Endothelial cell of umbilical vein (primary cell): ENCODE results near the gene BNC2. TPM values are rescaled to one million over a fixed set of nuclear protein-coding genes. Genes with fewer than 3 reads are reported as not detected.

ENCODE experiments used
- BruUV-seq: library from RNA; stranded (reverse); fragments of 400-500 nt; replicated peaks from 2 replicates; lab custom pipeline; 2021; lab: Mats Ljungman, UMichigan
- CTCF ChIA-PET: fragments of 300-600, 350-600 bp; sonication (Branson Sonifier 250); formaldehyde crosslinking; loops from one replicate; lab custom pipeline; 2021; ENCODE audit warnings: antibody characterized with exemption, inconsistent platforms; lab: Charles Lee
- POLR2A ChIA-PET: fragments of 300-600, 350-600 bp; sonication (Branson Sonifier 250); formaldehyde crosslinking; loops from one replicate; lab custom pipeline; 2021; ENCODE audit warnings: antibody characterized with exemption, inconsistent platforms; lab: Charles Lee
- DNase-seq: peaks from one replicate; pipeline ENCODE4 v3.0.0-alpha.2; 2011; ENCODE audit warnings: low read depth, low spot score
- FAIRE-seq: peaks from 2 replicates; lab custom pipeline; 2011; peaks lifted over from hg19 to GRCh38; lab: Jason Lieb, UNC
- H2AFZ ChIP-seq: 2 replicates; pipeline ENCODE4 v1.6.0; 2012; ENCODE audit warnings: low read depth, low read length, control low read depth, inconsistent platforms
- H3K27ac ChIP-seq: 2 replicates; pipeline ENCODE4 v1.5.1; 2011; ENCODE audit warnings: low read depth, mild to moderate bottlenecking, control low read depth, low read length, moderate library complexity; ENCODE audit not compliant: insufficient read depth
- H3K27me3 ChIP-seq, 2 experiments: 2 replicates each; pipeline versions ENCODE4 v1.6.0 to v1.6.1; 2011; ENCODE audit warnings: low read length in 2 of 2, mixed read lengths in 1 of 2; ENCODE audit not compliant: control insufficient read depth in 2 of 2, insufficient read depth in 2 of 2
- H3K36me3 ChIP-seq, 2 experiments: 2 replicates in 1 of 2; 3 replicates in 1 of 2; pipeline ENCODE4 v1.5.1; 2011; ENCODE audit warnings: low read length in 2 of 2, mild to moderate bottlenecking in 1 of 2, moderate library complexity in 1 of 2; ENCODE audit not compliant: control insufficient read depth in 2 of 2, insufficient read depth in 2 of 2; ENCODE audit errors: extremely low read depth in 1 of 2
- H3K4me1 ChIP-seq: 3 replicates; pipeline ENCODE4 v1.5.1; 2011; ENCODE audit warnings: mild to moderate bottlenecking, low read length; ENCODE audit not compliant: control insufficient read depth, insufficient read depth; ENCODE audit errors: extremely low read depth
- H3K4me2 ChIP-seq: 2 replicates; pipeline ENCODE4 v1.6.1; 2011; ENCODE audit warnings: low read length, control low read depth, mixed read lengths; ENCODE audit not compliant: insufficient read depth
- H3K4me3 ChIP-seq, 3 experiments: fragments of 200-600 bp in 1 of 3; sonication (generic), shearing (Covaris generic) in 1 of 3; replicated peaks in 1 of 3; 2 replicates each; pipeline ENCODE4 v1.5.1; 2011 to 2016; ENCODE audit warnings: control low read depth in 3 of 3, low read length in 3 of 3, mild to moderate bottlenecking in 2 of 3, inconsistent platforms in 1 of 3, low read depth in 1 of 3, moderate library complexity in 1 of 3; ENCODE audit not compliant: insufficient read depth in 1 of 3
- H3K79me2 ChIP-seq: 2 replicates; pipeline ENCODE4 v1.6.0; 2012; ENCODE audit warnings: low read length, inconsistent platforms; ENCODE audit not compliant: control insufficient read depth, insufficient read depth
- H3K9ac ChIP-seq: replicated peaks from 2 replicates; pipeline ENCODE3; 2011; ENCODE audit warnings: low read length, control low read depth; ENCODE audit not compliant: insufficient read depth; ENCODE audit errors: extremely low read depth
- H3K9me1 ChIP-seq: replicated peaks from 3 replicates; pipeline ENCODE4 v1.6.0; 2011; ENCODE audit warnings: mild to moderate bottlenecking, low read length; ENCODE audit not compliant: control insufficient read depth, insufficient read depth; ENCODE audit errors: extremely low read depth
- H3K9me3 ChIP-seq: replicated peaks from 2 replicates; pipeline ENCODE4 v1.5.1; 2012; ENCODE audit warnings: low read length, inconsistent platforms; ENCODE audit not compliant: control insufficient read depth, insufficient read depth
- H4K20me1 ChIP-seq: replicated peaks from 2 replicates; pipeline ENCODE3; 2011; ENCODE audit warnings: mild to moderate bottlenecking, low read length; ENCODE audit not compliant: control insufficient read depth, insufficient read depth; ENCODE audit errors: extremely low read depth
- EZH2 ChIP-seq: IDR thresholded peaks from 2 replicates; pipeline ENCODE4 v1.6.1; 2012; ENCODE audit warnings: borderline replicate concordance, low read depth, mild to moderate bottlenecking, moderate library complexity, low read length, inconsistent platforms; ENCODE audit not compliant: severe bottlenecking
- FOS ChIP-seq: IDR thresholded peaks from 2 replicates; pipeline ENCODE4 v1.6.1; 2011; ENCODE audit warnings: mild to moderate bottlenecking, low read length, moderate library complexity, borderline replicate concordance; ENCODE audit not compliant: insufficient read depth
- GATA2 ChIP-seq: IDR thresholded peaks from 2 replicates; pipeline ENCODE4 v1.7.0; 2011; ENCODE audit warnings: low read depth, mild to moderate bottlenecking, moderate library complexity, mixed read lengths, low read length; ENCODE audit not compliant: insufficient read length, insufficient read depth
- JUN ChIP-seq: IDR thresholded peaks from 2 replicates; pipeline ENCODE4 v1.6.1; 2011; ENCODE audit warnings: borderline replicate concordance, low read depth; ENCODE audit not compliant: insufficient read length, insufficient read depth
- MAX ChIP-seq: IDR thresholded peaks from 2 replicates; pipeline ENCODE4 v1.6.1; 2011; ENCODE audit not compliant: insufficient read depth, insufficient read length
- MYC ChIP-seq: IDR thresholded peaks from one replicate; pipeline ENCODE4 v1.6.1; 2011; ENCODE audit warnings: mild to moderate bottlenecking, low read depth, low read length
- POLR2A ChIP-seq: IDR thresholded peaks from 2 replicates; pipeline ENCODE4 v1.6.1; 2012; ENCODE audit warnings: low read depth, mild to moderate bottlenecking, control low read depth, low read length
- POLR2AphosphoS5 ChIP-seq: IDR thresholded peaks from 2 replicates; pipeline ENCODE4 v1.6.1; 2012; ENCODE audit warnings: low read depth, mild to moderate bottlenecking, control low read depth, low read length, moderate library complexity; ENCODE audit not compliant: insufficient read depth
- dilution Hi-C: fragments of 300-500 bp; cut with MboI; formaldehyde crosslinking; loops from one replicate; pipeline ENCODE4 v1.15.0; 2019; ENCODE audit warnings: low sequenced_read_pairs; ENCODE audit not compliant: extremely low pct_ligation_motif_present
- intact Hi-C: fragments of 100-400 bp; cut with micrococcal nuclease; formaldehyde crosslinking; loops from one replicate; pipeline ENCODE4 v1.10.0; 2022
- polyA plus RNA-seq, 4 experiments: library from polyadenylated mRNA; depleted of rRNA in 3 of 4; stranded (reverse) in 3 of 4; unstranded in 1 of 4; fragments of >200 nt; gene quantifications; 2 replicates each; pipeline versions ENCODE4 v1.2.1 to v1.2.3, GENCODE V29; 2011 to 2012; ENCODE audit warnings: missing spikeins in 1 of 4
- total RNA-seq: library from RNA; stranded (reverse); gene quantifications from 2 replicates; pipeline ENCODE4 v1.2.3, GENCODE V29; 2021
- TF ChIP-seq, protein P1 (sequence below), 2 donors: IDR thresholded peaks; 1 replicate in 1 of 2; 2 replicates in 1 of 2; pipeline ENCODE4 v1.5.1; 2011; ENCODE audit warnings: low read length in 2 of 2, mild to moderate bottlenecking in 2 of 2, moderate library complexity in 2 of 2, control low read depth in 1 of 2, inconsistent platforms in 1 of 2, low read depth in 1 of 2; ENCODE audit not compliant: insufficient read depth in 1 of 2; ENCODE audit errors: extremely low read depth in 1 of 2

Gene BNC2
- total and polyA plus RNA-seq, 2 donors (not counting 3 experiments of a cell fraction or from before 2014, with no cell fraction given): 12.1 to 34.3 TPM

- H3K27me3 ChIP-seq: no peaks in the 10 kb centered on the region
- H3K4me3 ChIP-seq: no peak overlapping the region
- intact Hi-C loops: no loop called here
- ChIA-PET POLR2A (no interaction called here), CTCF (no interaction called here)
- peak overlapping the region; percentile 57 for H2AFZ ChIP-seq
- H3K9ac ChIP-seq: no peak overlapping the region
- no peaks in the 10 kb centered on the region for H3K4me1 ChIP-seq
- dilution Hi-C loops: no loop called here
- no peaks in the 10 kb centered on the region for H3K79me2 ChIP-seq
- no peaks in the 10 kb centered on the region for H3K9me3 ChIP-seq
- H3K4me2 ChIP-seq: no peak overlapping the region
- FAIRE-seq (peak; percentile 58), DNase-seq (no peak)
- no peak overlapping the region for H3K27ac ChIP-seq
- no TSS peak for BruUV-seq
- no peaks in the 10 kb centered on the region for H4K20me1 ChIP-seq
- no peaks in the 10 kb centered on the region for H3K36me3 ChIP-seq
- H3K9me1 ChIP-seq: no peaks in the 10 kb centered on the region
- TF ChIP-seq, protein P1, sequence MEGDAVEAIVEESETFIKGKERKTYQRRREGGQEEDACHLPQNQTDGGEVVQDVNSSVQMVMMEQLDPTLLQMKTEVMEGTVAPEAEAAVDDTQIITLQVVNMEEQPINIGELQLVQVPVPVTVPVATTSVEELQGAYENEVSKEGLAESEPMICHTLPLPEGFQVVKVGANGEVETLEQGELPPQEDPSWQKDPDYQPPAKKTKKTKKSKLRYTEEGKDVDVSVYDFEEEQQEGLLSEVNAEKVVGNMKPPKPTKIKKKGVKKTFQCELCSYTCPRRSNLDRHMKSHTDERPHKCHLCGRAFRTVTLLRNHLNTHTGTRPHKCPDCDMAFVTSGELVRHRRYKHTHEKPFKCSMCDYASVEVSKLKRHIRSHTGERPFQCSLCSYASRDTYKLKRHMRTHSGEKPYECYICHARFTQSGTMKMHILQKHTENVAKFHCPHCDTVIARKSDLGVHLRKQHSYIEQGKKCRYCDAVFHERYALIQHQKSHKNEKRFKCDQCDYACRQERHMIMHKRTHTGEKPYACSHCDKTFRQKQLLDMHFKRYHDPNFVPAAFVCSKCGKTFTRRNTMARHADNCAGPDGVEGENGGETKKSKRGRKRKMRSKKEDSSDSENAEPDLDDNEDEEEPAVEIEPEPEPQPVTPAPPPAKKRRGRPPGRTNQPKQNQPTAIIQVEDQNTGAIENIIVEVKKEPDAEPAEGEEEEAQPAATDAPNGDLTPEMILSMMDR (IDR thresholded peaks at IDR 0.05; ENCODE audit: extremely low read depth in 1 of 2, insufficient read depth in 1 of 2, low read depth in 1 of 2, low read length in 2 of 2): no peak
Observed at GRCh38 chr9:16782490-16782889, 88.0 kb downstream of the BNC2 start.

GRCh38 chr9:16775330-16775729 is 95.1 kb downstream of the BNC2 start:
- Histone ChIP-seq H3K9me3 (no peaks in the 10 kb centered on the region), H3K9me1 (no peaks in the 10 kb centered on the region), H3K9ac (no peak overlapping the region), H3K36me3 (no peaks in the 10 kb centered on the region), H3K27ac (no peak overlapping the region), H3K4me2 (no peak overlapping the region), H3K27me3 (no peaks in the 10 kb centered on the region), H3K4me1 (no peaks in the 10 kb centered on the region), H2AFZ (no peak overlapping the region), H3K79me2 (no peaks in the 10 kb centered on the region), H4K20me1 (no peaks in the 10 kb centered on the region), H3K4me3 (no peak overlapping the region)
- intact Hi-C loops: no loop called here
- POLR2A ChIA-PET: interaction anchor here (0.5 kb wide), 1 partner anchor 53 kb away, joined by 4 read pairs; no protein-coding TSS in a partner anchor
- no peak for DNase-seq
- CTCF ChIA-PET: no interaction called here
- TF ChIP-seq POLR2A (no peak), EZH2 (no peak), FOS (no peak), POLR2AphosphoS5 (no peak), MYC (no peak), GATA2 (no peak), JUN (no peak), MAX (no peak)
- TF ChIP-seq, protein P1 (IDR thresholded peaks at IDR 0.05; ENCODE audit: extremely low read depth in 1 of 2, insufficient read depth in 1 of 2, low read depth in 1 of 2, low read length in 2 of 2): no peak
- no peak for FAIRE-seq
- no TSS peak for BruUV-seq
- dilution Hi-C loops: no loop called here
